Measurements from ENCODE around the gene MX2. TPM values are rescaled to one million over a fixed set of nuclear protein-coding genes. Genes with fewer than 3 reads are reported as not detected.

The MX2 gene
- total RNA-seq, 2 donors from 2014 or later = 2.3 to 12.2 TPM

- Histone ChIP-seq H3K36me3 (replicated peaks in 1 of 2; ENCODE audit: insufficient read depth in 1 of 2, low read depth in 2 of 2) (no peaks in the 10 kb centered on the region), H3K27me3 (no peaks in the 10 kb centered on the region), H3K9me3 (no peaks in the 10 kb centered on the region), H3K4me1 (peaks cover 13% of the 10 kb centered on the region), H3K4me3 (no peak overlapping the region), H3K27ac (no peak overlapping the region)
- intact Hi-C loops (cut with DNase I) = loop anchor here (10.0 kb wide), 1 partner anchor 65 kb away; no protein-coding TSS in a partner anchor
- TF ChIP-seq CTCF (IDR thresholded peaks at IDR 0.05) (peak; percentile 17 to 72 (median 52)), POLR2A (IDR thresholded peaks at IDR 0.05) (no peak)
- peak; percentile 70 to 84 (median 76) for DNase-seq
- 46 to 56% methylated on average over 15 to 22 of the region's 22 CpGs for WGBS, 2 donors
- peak; percentile 78 for ATAC-seq
Observed at GRCh38 chr21:41360072-41360821, 1.6 kb upstream of the MX2 start.

GRCh38 chr21:41361053-41361785 lies 608 bp upstream of the MX2 start:
- DNase-seq (peak in 1 of 4 donors; percentile 11), ATAC-seq (no peak)
- Histone ChIP-seq H3K27ac (peak overlapping the region; percentile 3 to 80 (median 46)), H3K4me3 (no peak overlapping the region), H3K36me3 (replicated peaks in 1 of 2; ENCODE audit: insufficient read depth in 1 of 2, low read depth in 2 of 2) (no peaks in the 10 kb centered on the region), H3K9me3 (no peaks in the 10 kb centered on the region), H3K27me3 (no peaks in the 10 kb centered on the region), H3K4me1 (peaks cover 14% of the 10 kb centered on the region)
- 63 to 66% methylated on average over 14 to 16 of the region's 16 CpGs for WGBS, 2 donors
- intact Hi-C loops (cut with DNase I) = loop anchor here (10.0 kb wide), 1 partner anchor 66 kb away; no protein-coding TSS in a partner anchor
- no peak for TF ChIP-seq POLR2A (IDR thresholded peaks at IDR 0.05)
- no peak for TF ChIP-seq CTCF (IDR thresholded peaks at IDR 0.05)

GRCh38 chr21:41362605-41363369 lies 960 bp downstream of the MX2 start:
- peaks cover 21% of the 10 kb centered on the region for H3K4me1 ChIP-seq
- peak overlapping the region in 3 of 4 donors; percentile 21 to 80 (median 68) for H3K27ac ChIP-seq
- no peaks in the 10 kb centered on the region for H3K27me3 ChIP-seq
- 84 to 95% methylated on average over 16 of the region's 16 CpGs for WGBS, 2 donors
- intact Hi-C loops (cut with DNase I) = loop anchor here (10.0 kb wide), 1 partner anchor 68 kb away; no protein-coding TSS in a partner anchor
- ATAC-seq (no peak), DNase-seq (no peak)
- no peak overlapping the region for H3K4me3 ChIP-seq
- H3K36me3 ChIP-seq (replicated peaks in 1 of 2; ENCODE audit: insufficient read depth in 1 of 2, low read depth in 2 of 2) = no peaks in the 10 kb centered on the region
- no peaks in the 10 kb centered on the region for H3K9me3 ChIP-seq
- TF ChIP-seq POLR2A (IDR thresholded peaks at IDR 0.05) (no peak), CTCF (IDR thresholded peaks at IDR 0.05) (no peak)

- no peak for ATAC-seq
- H3K4me3 ChIP-seq = no peak overlapping the region
- WGBS, 2 donors = 91 to 92% methylated on average over 13 to 18 of the region's 18 CpGs
- H3K4me1 ChIP-seq = peaks cover 22% of the 10 kb centered on the region
- no peaks in the 10 kb centered on the region for H3K27me3 ChIP-seq
- intact Hi-C loops (cut with DNase I) = loop anchor here (10.0 kb wide), 1 partner anchor 69 kb away; no protein-coding TSS in a partner anchor
- DNase-seq = peak in 1 of 4 donors; percentile 6
- no peaks in the 10 kb centered on the region for H3K36me3 ChIP-seq (replicated peaks in 1 of 2; ENCODE audit: insufficient read depth in 1 of 2, low read depth in 2 of 2)
- H3K27ac ChIP-seq = no peak overlapping the region
- TF ChIP-seq CTCF (IDR thresholded peaks at IDR 0.05) (no peak), POLR2A (IDR thresholded peaks at IDR 0.05) (no peak)
- no peaks in the 10 kb centered on the region for H3K9me3 ChIP-seq
Observed at GRCh38 chr21:41363370-41364270, 1.8 kb downstream of the MX2 start.

All from body of pancreas (tissue), 4 donors.